Gastrocnemius medialis (tissue), 4 donors: ENCODE data around the gene UPP1. TPM values are rescaled to one million over a fixed set of nuclear protein-coding genes. Genes with fewer than 3 reads are reported as not detected.

ENCODE experiments used
- ATAC-seq, 2 donors: fragments of 150-250 bp; one replicate each; pipeline ENCODE4 v1.9.1; 2016
- DNase-seq, 2 donors: peaks; one replicate each; pipeline ENCODE4 v3.0.0-alpha.2; 2019
- H3K27ac ChIP-seq, 4 donors: fragments of 200-600 bp; sonication (generic); 1 replicate in 1 of 4; 2 replicates in 3 of 4; pipeline ENCODE4 v1.5.1; 2016 to 2018; ENCODE audit warnings: mild to moderate bottlenecking in 2 of 4, moderate library complexity in 1 of 4
- H3K27me3 ChIP-seq, 3 donors: fragments of 200-600 bp; sonication (generic) in 2 of 3; 1 replicate in 1 of 3; 2 replicates in 2 of 3; pipeline versions ENCODE4 v1.5.1 to v1.6.0; 2016 to 2019; ENCODE audit warnings: mild to moderate bottlenecking in 1 of 3, moderate library complexity in 1 of 3
- H3K36me3 ChIP-seq, 2 donors: fragments of 200-600 bp; sonication (generic) in 1 of 2; one replicate each; pipeline ENCODE4 v1.5.1; 2017 to 2018
- H3K4me1 ChIP-seq, 2 donors: fragments of 200-600 bp; sonication (generic) in 1 of 2; one replicate each; pipeline ENCODE4 v1.5.1; 2016 to 2017; ENCODE audit warnings: mild to moderate bottlenecking in 2 of 2
- H3K4me3 ChIP-seq, 4 donors: fragments of 200-600 bp; sonication (generic) in 3 of 4; 1 replicate in 1 of 4; 2 replicates in 3 of 4; pipeline ENCODE4 v1.5.1; 2016 to 2019; ENCODE audit warnings: mild to moderate bottlenecking in 2 of 4
- H3K9me3 ChIP-seq, 3 donors: fragments of 200-600 bp; sonication (generic) in 2 of 3; 1 replicate in 1 of 3; 2 replicates in 2 of 3; pipeline ENCODE4 v1.5.1; 2016 to 2019
- CTCF ChIP-seq, 5 experiments: fragments of 450-650 bp in 3 of 5; fragments of 200-600 bp in 2 of 5; sonication (generic) in 2 of 5; IDR thresholded peaks in 4 of 5; conservative IDR thresholded peaks in 1 of 5; 1 replicate in 4 of 5; 2 replicates in 1 of 5; pipeline ENCODE4 v1.5.1; 2016 to 2019; ENCODE audit warnings: antibody characterized with exemption in 5 of 5, mild to moderate bottlenecking in 3 of 5, moderate library complexity in 3 of 5
- POLR2A ChIP-seq, 2 donors: fragments of 450-650 bp; IDR thresholded peaks; one replicate each; pipeline ENCODE4 v1.6.1; 2017; ENCODE audit warnings: antibody characterized with exemption in 2 of 2, mild to moderate bottlenecking in 2 of 2, moderate library complexity in 2 of 2
- in situ Hi-C, 4 donors: fragments of 200-750 bp; cut with MboI; loops; one replicate each; pipeline versions ENCODE4 v1.15.0 to v1.8.0; 2017; ENCODE audit warnings: low sequenced_read_pairs in 4 of 4
- intact Hi-C: fragments of 100-400 bp; cut with DNase I; formaldehyde crosslinking; loops from one replicate; pipeline ENCODE4 v1.15.1; 2023; ENCODE audit warnings: low total_unique reads
- total RNA-seq, 4 donors: library from RNA; depleted of rRNA; stranded (reverse); fragments of >200 nt; gene quantifications; one replicate each; pipeline versions ENCODE4 v1.1.0 to v1.2.3, GENCODE V29; 2016

Gene UPP1
- total RNA-seq, 4 donors from 2014 or later, result 1.7 to 7.1 (median 5.8) TPM

DNA sequence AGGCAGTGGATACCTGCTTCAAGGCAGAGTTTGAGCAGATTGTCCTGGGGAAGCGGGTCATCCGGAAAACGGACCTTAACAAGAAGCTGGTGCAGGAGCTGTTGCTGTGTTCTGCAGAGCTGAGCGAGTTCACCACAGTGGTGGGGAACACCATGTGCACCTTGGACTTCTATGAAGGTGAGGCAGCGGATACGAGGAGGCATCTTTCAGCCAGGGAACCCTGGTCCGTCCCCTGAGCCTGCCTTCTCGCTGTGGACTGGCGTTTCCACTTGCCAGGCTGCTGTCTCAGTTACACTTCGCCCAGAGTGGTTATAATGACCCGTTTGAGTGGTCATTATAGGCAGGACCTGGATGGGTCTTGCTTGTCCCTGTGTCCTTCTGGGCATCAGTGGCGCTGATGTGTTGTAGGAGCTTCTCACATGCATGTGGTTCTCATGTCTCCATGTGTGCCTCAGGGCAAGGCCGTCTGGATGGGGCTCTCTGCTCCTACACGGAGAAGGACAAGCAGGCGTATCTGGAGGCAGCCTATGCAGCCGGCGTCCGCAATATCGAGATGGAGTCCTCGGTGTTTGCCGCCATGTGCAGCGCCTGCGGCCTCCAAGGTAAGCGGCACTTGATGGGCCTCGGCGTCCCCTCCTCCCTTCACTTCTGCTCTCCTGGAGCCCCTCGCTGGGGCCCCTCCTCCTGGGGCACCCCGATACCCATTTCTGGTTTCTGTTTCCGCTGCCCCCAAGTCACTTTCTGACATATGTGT, 18.0 kb downstream of the UPP1 start:
- intact Hi-C loops, result no loop called here
- TF ChIP-seq CTCF (IDR thresholded peaks at IDR 0.05 in 4 of 5, conservative IDR thresholded peaks at IDR 0.05 in 1 of 5) (no peak), POLR2A (IDR thresholded peaks at IDR 0.05) (no peak)
- Histone ChIP-seq H3K9me3 (no peaks in the 10 kb centered on the region), H3K27me3 (no peaks in the 10 kb centered on the region), H3K36me3 (peaks cover 0 to 60% of the 10 kb centered on the region in 2 donors), H3K4me1 (no peaks in the 10 kb centered on the region), H3K4me3 (no peak overlapping the region), H3K27ac (no peak overlapping the region)
- DNase-seq, result no peak
- ATAC-seq, result no peak
- in situ Hi-C loops, result loop anchor here (5.0 kb wide), 3 partner anchors 115 to 165 kb away; partner anchors contain the start of gene PKD1L1 (in 1 of the 4)

DNA sequence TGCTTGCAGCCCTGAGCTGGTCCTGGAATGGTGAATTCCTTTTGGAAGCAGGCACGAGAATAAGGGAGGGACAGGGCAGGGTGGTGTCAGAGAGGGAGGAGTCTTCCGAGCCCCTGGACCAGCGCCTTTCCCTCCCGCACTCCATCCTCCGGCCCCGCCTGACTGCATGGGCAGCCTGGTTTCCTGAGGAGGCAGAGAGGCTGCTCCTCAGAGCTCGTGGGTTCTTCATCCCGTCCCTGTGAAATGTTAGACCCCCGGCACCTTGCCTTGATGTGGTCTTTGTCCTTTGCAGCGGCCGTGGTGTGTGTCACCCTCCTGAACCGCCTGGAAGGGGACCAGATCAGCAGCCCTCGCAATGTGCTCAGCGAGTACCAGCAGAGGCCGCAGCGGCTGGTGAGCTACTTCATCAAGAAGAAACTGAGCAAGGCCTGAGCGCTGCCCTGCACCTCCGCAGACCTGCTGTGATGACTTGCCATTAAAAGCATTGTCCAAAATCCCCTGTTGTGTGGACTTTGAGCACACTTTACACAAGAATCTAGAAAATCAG, 18.9 kb downstream of the UPP1 start:
- H3K27ac ChIP-seq, result no peak overlapping the region
- no peaks in the 10 kb centered on the region for H3K9me3 ChIP-seq
- H3K36me3 ChIP-seq, result peaks cover 0 to 51% of the 10 kb centered on the region in 2 donors
- TF ChIP-seq POLR2A (IDR thresholded peaks at IDR 0.05) (no peak), CTCF (IDR thresholded peaks at IDR 0.05 in 4 of 5, conservative IDR thresholded peaks at IDR 0.05 in 1 of 5) (no peak)
- no peaks in the 10 kb centered on the region for H3K4me1 ChIP-seq
- no peak for ATAC-seq
- intact Hi-C loops (no loop called here), in situ Hi-C loops (loop anchor here (5.0 kb wide), 3 partner anchors 116 to 166 kb away; partner anchors contain the start of gene PKD1L1 (in 1 of the 4))
- H3K4me3 ChIP-seq, result no peak overlapping the region
- no peak for DNase-seq
- no peaks in the 10 kb centered on the region for H3K27me3 ChIP-seq

GRCh38 chr7:48108959-48109847, 20.1 kb downstream of the UPP1 start:
- peaks cover 0 to 39% of the 10 kb centered on the region in 2 donors for H3K36me3 ChIP-seq
- ATAC-seq (no peak), DNase-seq (no peak)
- no peak overlapping the region for H3K27ac ChIP-seq
- TF ChIP-seq CTCF (IDR thresholded peaks at IDR 0.05 in 4 of 5, conservative IDR thresholded peaks at IDR 0.05 in 1 of 5) (no peak), POLR2A (IDR thresholded peaks at IDR 0.05) (no peak)
- H3K9me3 ChIP-seq, result no peaks in the 10 kb centered on the region
- in situ Hi-C loops (loop anchor here (5.0 kb wide), 3 partner anchors 117 to 167 kb away; partner anchors contain the start of gene PKD1L1 (in 1 of the 4)), intact Hi-C loops (no loop called here)
- no peaks in the 10 kb centered on the region for H3K27me3 ChIP-seq
- H3K4me3 ChIP-seq, result no peak overlapping the region
- no peaks in the 10 kb centered on the region for H3K4me1 ChIP-seq

DNA sequence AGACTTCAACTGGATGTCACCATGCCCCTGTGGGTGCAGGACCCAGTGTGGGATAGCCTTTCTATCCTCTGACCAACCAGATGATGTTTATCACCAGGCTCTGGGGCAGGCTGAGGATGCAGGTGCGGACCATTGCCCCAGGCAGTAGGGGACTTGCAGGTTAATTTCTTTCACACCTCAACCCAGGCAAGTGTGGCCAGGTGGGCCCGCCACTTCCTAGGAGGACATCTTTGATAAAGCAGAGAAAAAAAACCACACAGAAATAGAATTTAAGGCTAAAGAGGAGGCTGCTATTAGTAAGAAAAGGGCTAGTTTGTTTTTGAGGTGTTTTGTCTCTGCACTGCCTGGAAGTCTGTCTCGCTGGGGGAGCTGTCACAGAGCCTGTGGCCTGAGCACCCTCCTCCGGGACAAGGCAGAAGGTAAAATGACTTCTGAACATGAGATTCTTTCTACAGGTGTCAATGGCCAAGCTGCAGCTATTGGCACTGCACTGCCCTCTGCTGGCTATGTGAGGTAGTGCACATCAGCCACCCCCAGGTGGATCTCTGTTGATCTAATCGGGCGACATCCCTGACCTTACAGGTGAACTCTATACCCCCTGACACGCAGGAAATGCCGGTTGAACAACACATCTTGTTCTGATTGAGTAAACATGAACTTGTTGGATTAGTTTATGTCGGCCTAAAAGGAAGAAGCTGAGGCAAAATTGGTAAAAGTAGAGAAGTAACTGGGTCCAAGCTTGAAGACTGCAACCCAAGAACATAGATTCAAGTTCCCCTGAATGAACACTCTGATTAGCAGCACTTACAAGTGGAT, 21.0 kb downstream of the UPP1 start:
- Histone ChIP-seq H3K4me1 (no peaks in the 10 kb centered on the region), H3K4me3 (no peak overlapping the region), H3K9me3 (no peaks in the 10 kb centered on the region), H3K27me3 (no peaks in the 10 kb centered on the region), H3K27ac (no peak overlapping the region), H3K36me3 (peaks cover 0 to 30% of the 10 kb centered on the region in 2 donors)
- peak; percentile 77 to 83 for ATAC-seq
- no peak for TF ChIP-seq POLR2A (IDR thresholded peaks at IDR 0.05)
- peak; percentile 90 to 100 (median 95) for TF ChIP-seq CTCF (IDR thresholded peaks at IDR 0.05 in 4 of 5, conservative IDR thresholded peaks at IDR 0.05 in 1 of 5)
- intact Hi-C loops, result loop anchor here (1.0 kb wide), 3 partner anchors 75 to 165 kb away; partner anchors contain the start of gene C7orf57
- in situ Hi-C loops, result loop anchor here (5.0 to 10.0 kb wide), 4 partner anchors 118 to 168 kb away; partner anchors contain the start of gene PKD1L1 (in 2 of the 4)
- peak; percentile 42 to 64 for DNase-seq
